Subcutaneous adipose tissue (tissue), 4 donors: ENCODE measurements around the gene CDK5RAP3. TPM values are rescaled to one million over a fixed set of nuclear protein-coding genes. Genes with fewer than 3 reads are reported as not detected.

ENCODE experiments used
- total RNA-seq, 4 donors: library from RNA; depleted of rRNA; stranded (reverse); fragments of >200 nt; gene quantifications; one replicate each; pipeline ENCODE4 v1.1.0, GENCODE V29; 2016
- TF ChIP-seq, protein P1 (sequence below): fragments of 450-650 bp; IDR thresholded peaks from one replicate; pipeline ENCODE4 v1.5.1; 2016; ENCODE audit warnings: low read depth, mild to moderate bottlenecking, control low read depth, antibody characterized with exemption, moderate library complexity

CDK5RAP3 gene
- total RNA-seq, 4 donors from 2014 or later: 77.8 to 148 (median 136) TPM

DNA sequence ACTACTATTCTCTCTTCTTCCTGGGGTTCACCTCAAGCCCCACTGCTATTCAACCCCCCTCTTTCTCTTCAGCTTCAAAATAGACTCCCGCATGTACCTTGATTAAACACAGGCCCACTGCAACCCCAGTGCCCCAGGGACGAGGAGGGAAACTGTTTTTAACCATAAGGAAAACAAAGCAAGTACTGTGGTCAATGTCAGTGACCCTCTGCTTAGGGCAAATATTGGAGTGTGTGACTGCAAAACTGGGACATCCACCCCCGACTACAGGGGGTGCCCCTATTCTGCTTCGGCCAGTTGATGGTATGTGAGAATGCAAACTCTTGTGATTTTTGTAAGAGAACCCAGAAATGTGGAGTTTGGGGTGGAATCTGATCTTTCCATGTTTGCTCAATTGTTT, 39.1 kb upstream of the CDK5RAP3 start:
- TF ChIP-seq, protein P1, sequence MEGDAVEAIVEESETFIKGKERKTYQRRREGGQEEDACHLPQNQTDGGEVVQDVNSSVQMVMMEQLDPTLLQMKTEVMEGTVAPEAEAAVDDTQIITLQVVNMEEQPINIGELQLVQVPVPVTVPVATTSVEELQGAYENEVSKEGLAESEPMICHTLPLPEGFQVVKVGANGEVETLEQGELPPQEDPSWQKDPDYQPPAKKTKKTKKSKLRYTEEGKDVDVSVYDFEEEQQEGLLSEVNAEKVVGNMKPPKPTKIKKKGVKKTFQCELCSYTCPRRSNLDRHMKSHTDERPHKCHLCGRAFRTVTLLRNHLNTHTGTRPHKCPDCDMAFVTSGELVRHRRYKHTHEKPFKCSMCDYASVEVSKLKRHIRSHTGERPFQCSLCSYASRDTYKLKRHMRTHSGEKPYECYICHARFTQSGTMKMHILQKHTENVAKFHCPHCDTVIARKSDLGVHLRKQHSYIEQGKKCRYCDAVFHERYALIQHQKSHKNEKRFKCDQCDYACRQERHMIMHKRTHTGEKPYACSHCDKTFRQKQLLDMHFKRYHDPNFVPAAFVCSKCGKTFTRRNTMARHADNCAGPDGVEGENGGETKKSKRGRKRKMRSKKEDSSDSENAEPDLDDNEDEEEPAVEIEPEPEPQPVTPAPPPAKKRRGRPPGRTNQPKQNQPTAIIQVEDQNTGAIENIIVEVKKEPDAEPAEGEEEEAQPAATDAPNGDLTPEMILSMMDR: no peak

DNA sequence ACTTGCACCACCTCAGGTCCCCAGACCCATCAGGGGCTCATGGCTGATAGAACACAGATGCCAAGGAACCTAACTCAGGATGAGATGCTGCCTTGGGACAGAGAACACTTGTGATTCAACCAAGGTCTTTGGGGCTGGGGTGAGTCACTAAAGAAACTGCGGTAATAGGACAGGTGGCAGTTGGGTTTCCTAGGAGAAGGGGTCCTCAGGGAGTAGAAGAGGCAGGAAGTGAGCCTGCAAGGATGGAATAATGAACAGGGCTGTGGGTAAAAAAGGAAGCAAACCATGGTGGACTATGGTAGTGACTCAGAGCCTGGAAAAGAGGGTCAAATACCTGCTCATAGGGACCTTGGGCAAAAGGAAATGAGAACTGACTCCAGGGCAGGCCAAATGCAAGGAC, 36.1 kb upstream of the CDK5RAP3 start:
- TF ChIP-seq, protein P1: no peak

DNA sequence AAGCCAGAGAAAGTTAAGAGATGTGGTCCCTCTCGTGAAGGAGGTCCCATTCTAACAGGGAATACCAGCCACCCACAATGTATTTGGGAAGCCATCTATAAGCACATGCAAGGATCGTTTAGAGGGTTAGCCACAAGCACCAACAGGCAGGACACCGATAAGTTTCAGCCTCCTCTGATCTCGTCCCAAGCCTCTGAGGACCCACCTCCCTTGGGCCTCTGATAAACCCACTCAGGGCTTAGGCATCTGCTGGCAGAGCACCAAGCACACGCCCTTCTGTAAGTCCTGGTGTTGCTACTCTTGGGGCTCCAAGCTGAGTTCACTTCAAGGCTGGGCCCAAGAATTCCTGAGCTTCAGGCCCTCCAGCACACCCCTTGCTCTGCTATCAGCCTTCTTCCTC, 35.0 kb upstream of the CDK5RAP3 start:
- TF ChIP-seq, protein P1: no peak

DNA sequence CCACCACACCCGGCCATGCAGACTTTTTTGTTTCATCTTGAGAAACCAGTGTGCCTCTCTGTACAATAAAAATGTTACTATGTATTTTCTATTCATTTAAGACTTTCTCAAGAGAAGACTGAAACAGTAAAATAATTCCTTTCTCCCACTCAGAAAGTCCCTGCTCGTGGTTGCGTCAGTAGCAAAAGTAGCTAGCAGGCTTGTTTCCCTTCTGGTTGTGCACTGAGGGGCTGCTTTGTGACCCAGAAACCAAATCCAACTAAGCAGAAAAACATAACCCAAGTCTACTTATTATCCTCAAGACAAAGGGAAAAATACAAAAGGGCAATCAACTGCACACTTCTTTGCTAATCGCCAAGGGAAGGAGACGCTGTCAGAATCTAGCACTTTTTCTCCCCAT, 33.0 kb upstream of the CDK5RAP3 start:
- TF ChIP-seq, protein P1: no peak

DNA sequence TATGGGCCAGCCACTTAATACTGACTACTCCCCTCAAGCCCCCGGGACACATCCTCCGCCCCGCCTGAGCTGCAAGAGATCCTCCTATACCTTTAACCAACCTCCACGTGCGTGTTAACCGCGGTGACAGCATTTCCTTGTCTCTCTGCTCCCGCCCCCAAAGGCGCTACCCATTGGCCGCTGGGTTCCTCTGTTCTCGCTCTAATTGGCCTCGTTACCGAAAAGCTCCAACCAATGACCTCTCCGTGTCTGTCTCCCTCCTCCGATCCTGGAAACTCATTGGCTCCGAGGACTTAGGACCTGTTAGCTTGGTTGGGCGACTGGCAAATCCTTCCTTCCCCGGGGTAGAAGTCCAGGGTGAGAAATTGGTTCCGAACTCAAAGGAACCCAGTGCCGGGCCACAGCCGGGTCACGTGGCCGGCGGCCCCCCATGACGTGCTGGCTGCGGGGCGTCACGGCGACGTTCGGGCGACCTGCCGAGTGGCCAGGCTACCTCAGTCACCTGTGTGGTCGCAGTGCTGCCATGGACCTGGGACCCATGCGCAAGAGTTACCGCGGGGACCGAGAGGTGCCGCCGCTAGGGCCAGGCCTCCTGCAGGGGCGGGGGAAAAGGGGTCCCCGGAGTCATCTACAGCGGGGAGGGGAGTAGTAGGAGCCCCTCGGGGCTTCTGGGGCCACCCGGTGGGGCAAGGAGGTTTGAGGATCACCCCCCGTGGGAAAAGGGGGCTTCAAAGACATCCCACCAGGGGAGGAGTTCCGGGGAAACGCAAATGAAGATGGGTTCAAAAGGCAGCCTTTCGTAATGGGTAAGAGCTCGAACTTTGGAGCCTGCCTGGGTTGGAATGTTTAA, 29.4 kb upstream of the CDK5RAP3 start, which contains the start of gene PNPO:
PNPO (plus strand) TSS at position 326 of the 850 bp plus-strand sequence; CDS start at position 431, 105 bp downstream.
- TF ChIP-seq, protein P1: no peak

DNA sequence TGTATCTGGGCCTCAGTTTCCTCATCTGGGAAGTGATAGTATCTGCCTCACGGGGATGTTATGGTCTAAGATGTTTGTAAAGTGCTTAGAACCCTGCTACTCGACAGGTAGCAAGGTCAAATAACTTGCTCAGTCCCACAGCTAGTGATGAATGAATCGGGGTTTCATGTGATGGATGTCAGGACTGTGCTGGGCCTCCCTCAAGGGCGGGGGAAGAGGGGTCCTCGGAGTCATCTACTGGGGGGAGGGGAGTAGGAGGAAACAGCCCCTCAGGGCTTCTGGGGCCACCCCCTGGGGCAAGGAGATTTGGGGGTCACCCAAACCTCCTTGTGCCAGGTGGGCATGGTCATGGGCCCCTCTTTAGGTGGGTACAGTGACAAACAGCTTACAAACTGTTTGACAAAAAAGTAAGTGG, 28.8 kb upstream of the CDK5RAP3 start:
- TF ChIP-seq, protein P1: no peak

DNA sequence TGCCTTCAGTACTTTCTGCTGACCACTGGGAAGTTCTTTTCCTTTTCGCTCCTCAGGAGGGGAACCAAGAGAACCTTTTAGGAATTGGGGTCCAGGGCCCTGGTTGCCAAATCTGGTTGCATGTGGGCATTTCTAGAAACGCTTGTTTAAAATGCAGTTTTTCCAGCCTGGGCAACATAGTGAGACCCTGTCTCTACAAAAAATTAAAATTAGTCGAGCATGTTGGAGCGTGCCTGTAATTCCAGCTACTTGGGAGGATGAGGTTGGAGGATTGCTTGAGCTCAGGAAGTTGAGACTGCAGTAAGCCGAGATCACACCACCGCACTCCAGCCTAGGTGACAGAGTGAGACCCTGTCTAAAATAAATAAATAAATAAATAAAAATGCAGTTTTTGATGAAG, 28.3 kb upstream of the CDK5RAP3 start:
- TF ChIP-seq, protein P1: no peak
